H9 (cell line): Measurements from ENCODE around the gene MLPH. TPM values are rescaled to one million over a fixed set of nuclear protein-coding genes. Genes with fewer than 3 reads are reported as not detected.

Source experiments
- DNase-seq: peaks from one replicate; pipeline ENCODE4 v3.0.0-alpha.2; 2017
- H2AFZ ChIP-seq: one replicate; pipeline ENCODE4 v1.6.1; 2013; ENCODE audit warnings: mild to moderate bottlenecking, low read length, control low read depth, moderate library complexity
- H2AK5ac ChIP-seq: 2 replicates; pipeline ENCODE4 v1.6.1; 2013; ENCODE audit warnings: low read length, control low read depth, mixed read lengths; ENCODE audit not compliant: insufficient read length
- H2BK120ac ChIP-seq: one replicate; pipeline ENCODE4 v1.6.1; 2013; ENCODE audit warnings: low read depth, mild to moderate bottlenecking, low read length, control low read depth, inconsistent platforms; ENCODE audit not compliant: poor library complexity, severe bottlenecking
- H2BK12ac ChIP-seq: 2 replicates; pipeline ENCODE4 v1.6.1; 2013; ENCODE audit warnings: low read length, control low read depth, mixed read lengths, low read depth; ENCODE audit not compliant: insufficient read length
- H2BK15ac ChIP-seq: 2 replicates; pipeline ENCODE4 v1.6.1; 2013; ENCODE audit warnings: low read depth, low read length, control low read depth
- H2BK20ac ChIP-seq: one replicate; pipeline ENCODE4 v1.6.1; 2013; ENCODE audit warnings: low read depth, mild to moderate bottlenecking, low read length, control low read depth, inconsistent platforms; ENCODE audit not compliant: poor library complexity, severe bottlenecking
- H2BK5ac ChIP-seq: 2 replicates; pipeline ENCODE4 v1.6.1; 2013; ENCODE audit warnings: low read length, control low read depth, mixed read lengths; ENCODE audit not compliant: insufficient read length
- H3K14ac ChIP-seq: 2 replicates; pipeline ENCODE4 v1.6.1; 2013; ENCODE audit warnings: low read length, control low read depth; ENCODE audit not compliant: insufficient read depth
- H3K18ac ChIP-seq: 2 replicates; pipeline ENCODE4 v1.6.1; 2013; ENCODE audit warnings: low read depth, mild to moderate bottlenecking, mixed read lengths, low read length, control low read depth; ENCODE audit not compliant: insufficient read length
- H3K23ac ChIP-seq: 2 replicates; pipeline ENCODE4 v1.6.1; 2013; ENCODE audit warnings: low read length, control low read depth, mixed read lengths, low read depth; ENCODE audit not compliant: insufficient read length
- H3K23me2 ChIP-seq: 2 replicates; pipeline ENCODE4 v1.6.1; 2013; ENCODE audit warnings: low read depth, mild to moderate bottlenecking, mixed read lengths, low read length, control low read depth; ENCODE audit not compliant: insufficient read length, poor library complexity, severe bottlenecking
- H3K27ac ChIP-seq: 2 replicates; pipeline ENCODE4 v1.5.1; 2013; ENCODE audit warnings: low read length, control low read depth, mixed read lengths, low read depth; ENCODE audit not compliant: insufficient read length
- H3K27me3 ChIP-seq: 2 replicates; pipeline ENCODE4 v1.6.1; 2013; ENCODE audit warnings: low read length, control low read depth, inconsistent platforms; ENCODE audit not compliant: insufficient read depth
- H3K4ac ChIP-seq: 2 replicates; pipeline ENCODE4 v1.6.1; 2013; ENCODE audit warnings: low read depth, mild to moderate bottlenecking, control low read depth, inconsistent platforms, low read length, moderate library complexity
- H3K4me1 ChIP-seq: 2 replicates; pipeline ENCODE4 v1.6.1; 2013; ENCODE audit warnings: low read length, control low read depth, inconsistent platforms; ENCODE audit not compliant: insufficient read depth
- H3K4me2 ChIP-seq: 2 replicates; pipeline ENCODE4 v1.6.1; 2013; ENCODE audit warnings: low read length, control low read depth, mixed read lengths; ENCODE audit not compliant: insufficient read length, insufficient read depth
- H3K56ac ChIP-seq: 2 replicates; pipeline ENCODE4 v1.6.1; 2013; ENCODE audit warnings: low read depth, mild to moderate bottlenecking, mixed read lengths, low read length, control low read depth; ENCODE audit not compliant: insufficient read length
- H3K79me1 ChIP-seq: 2 replicates; pipeline ENCODE4 v1.6.1; 2013; ENCODE audit warnings: low read depth, mild to moderate bottlenecking, moderate library complexity, low read length, control low read depth, inconsistent platforms; ENCODE audit not compliant: insufficient read depth, poor library complexity, severe bottlenecking
- H3K79me2 ChIP-seq: 2 replicates; pipeline ENCODE4 v1.6.1; 2013; ENCODE audit warnings: low read length, control low read depth, inconsistent platforms; ENCODE audit not compliant: insufficient read depth
- H3K9ac ChIP-seq: 2 replicates; pipeline ENCODE4 v1.6.1; 2013; ENCODE audit warnings: low read length, control low read depth, mixed read lengths; ENCODE audit not compliant: insufficient read length; ENCODE audit errors: extremely low read depth
- H3K9me3 ChIP-seq: one replicate; pipeline ENCODE4 v1.6.1; 2013; ENCODE audit warnings: low read depth, low read length, inconsistent platforms; ENCODE audit not compliant: control insufficient read depth
- H3T11ph ChIP-seq: one replicate; pipeline ENCODE4 v1.6.1; 2013; ENCODE audit warnings: mild to moderate bottlenecking, low read length, control low read depth, inconsistent platforms
- H4K20me1 ChIP-seq: one replicate; pipeline ENCODE4 v1.6.1; 2013; ENCODE audit not compliant: control insufficient read depth, insufficient read length, insufficient read depth
- H4K5ac ChIP-seq: 2 replicates; pipeline ENCODE4 v1.6.1; 2013; ENCODE audit warnings: low read depth, mild to moderate bottlenecking, mixed read lengths, low read length, control low read depth; ENCODE audit not compliant: insufficient read length
- H4K8ac ChIP-seq: replicated peaks from 2 replicates; pipeline ENCODE4 v1.6.1; 2013; ENCODE audit warnings: low read length, control low read depth, mixed read lengths, low read depth; ENCODE audit not compliant: insufficient read length
- H4K91ac ChIP-seq: 2 replicates; pipeline ENCODE4 v1.6.1; 2013; ENCODE audit warnings: low read depth, mild to moderate bottlenecking, moderate library complexity, mixed read lengths, low read length, control low read depth; ENCODE audit not compliant: insufficient read length
- H3K27ac Mint-ChIP-seq, 3 experiments: 2 replicates in 2 of 3; 3 replicates in 1 of 3; pipeline ENCODE4 v1.8.0; 2020 to 2021; ENCODE audit warnings: mixed read lengths in 3 of 3, mild to moderate bottlenecking in 1 of 3, moderate library complexity in 1 of 3
- H3K27me3 Mint-ChIP-seq: 2 replicates; pipeline ENCODE4 v1.8.0; 2021; ENCODE audit warnings: low read depth, mild to moderate bottlenecking, moderate library complexity, mixed read lengths
- H3K36me3 Mint-ChIP-seq, 3 experiments: 2 replicates in 2 of 3; 3 replicates in 1 of 3; pipeline ENCODE4 v1.8.0; 2020 to 2021; ENCODE audit warnings: low read depth in 3 of 3, mixed read lengths in 3 of 3; ENCODE audit not compliant: insufficient read depth in 1 of 3
- H3K4me1 Mint-ChIP-seq, 2 experiments: 2 replicates each; pipeline ENCODE4 v1.8.0; 2020; ENCODE audit warnings: mixed read lengths in 2 of 2
- H3K4me3 Mint-ChIP-seq, 2 experiments: 2 replicates in 1 of 2; 3 replicates in 1 of 2; pipeline ENCODE4 v1.8.0; 2020 to 2021; ENCODE audit warnings: mild to moderate bottlenecking in 2 of 2, mixed read lengths in 2 of 2, moderate library complexity in 1 of 2
- H3K9me3 Mint-ChIP-seq, 2 experiments: 2 replicates in 1 of 2; 3 replicates in 1 of 2; pipeline ENCODE4 v1.8.0; 2020; ENCODE audit warnings: mild to moderate bottlenecking in 2 of 2, mixed read lengths in 2 of 2, moderate library complexity in 1 of 2
- WGBS: extraction: QIAGEN DNeasy Blood & Tissue Kit; methylation state at CpG from one replicate; pipeline ENCODE4 v1.1.7; 2013; ENCODE audit warnings: missing lambda C conversion rate, low lambda C conversion rate, mixed read lengths; ENCODE audit not compliant: insufficient read length; ENCODE audit errors: extremely low coverage; 5-methylcytosine and 5-hydroxymethylcytosine counted together
- total RNA-seq: library from RNA; stranded (reverse); gene quantifications from 2 replicates; pipeline ENCODE4 v1.2.1, GENCODE V29; 2021
- TF ChIP-seq, protein P1 (sequence below): fragments of 200-600 bp; sonication (generic); conservative IDR thresholded peaks from 3 replicates; pipeline ENCODE4 v1.8.0; 2021; ENCODE audit warnings: antibody characterized with exemption, mild to moderate bottlenecking

The MLPH gene
- total RNA-seq, 1 experiment from 2014 or later, result 3.4 TPM

- peaks cover 7% of the 10 kb centered on the region; the same call in 1 of the 2 replicates for H3K4me1 ChIP-seq
- no peak overlapping the region for H4K8ac ChIP-seq
- H2AFZ ChIP-seq, result no peak overlapping the region
- H3K4me3 Mint-ChIP-seq, result no peak overlapping the region
- no peak overlapping the region for H2BK20ac ChIP-seq
- no CpG with 5 or more reads among the region's 11 CpGs for WGBS
- H3K79me2 ChIP-seq, result no peaks in the 10 kb centered on the region
- H3K79me1 ChIP-seq, result no peaks in the 10 kb centered on the region
- H3K18ac ChIP-seq, result no peak overlapping the region
- H3K23ac ChIP-seq, result no peak overlapping the region
- DNase-seq, result no peak
- H4K91ac ChIP-seq, result no peak overlapping the region
- H3K9ac ChIP-seq, result no peak overlapping the region
- H4K20me1 ChIP-seq, result no peaks in the 10 kb centered on the region
- H2BK15ac ChIP-seq, result no peak overlapping the region
- H3K56ac ChIP-seq, result no peak overlapping the region
- H4K5ac ChIP-seq, result no peak overlapping the region
- no peak overlapping the region for H3K27ac ChIP-seq
- H3K4me2 ChIP-seq, result no peak overlapping the region
- H3K27me3 ChIP-seq, result no peaks in the 10 kb centered on the region
- no peaks in the 10 kb centered on the region for H3K9me3 ChIP-seq
- TF ChIP-seq, protein P1, sequence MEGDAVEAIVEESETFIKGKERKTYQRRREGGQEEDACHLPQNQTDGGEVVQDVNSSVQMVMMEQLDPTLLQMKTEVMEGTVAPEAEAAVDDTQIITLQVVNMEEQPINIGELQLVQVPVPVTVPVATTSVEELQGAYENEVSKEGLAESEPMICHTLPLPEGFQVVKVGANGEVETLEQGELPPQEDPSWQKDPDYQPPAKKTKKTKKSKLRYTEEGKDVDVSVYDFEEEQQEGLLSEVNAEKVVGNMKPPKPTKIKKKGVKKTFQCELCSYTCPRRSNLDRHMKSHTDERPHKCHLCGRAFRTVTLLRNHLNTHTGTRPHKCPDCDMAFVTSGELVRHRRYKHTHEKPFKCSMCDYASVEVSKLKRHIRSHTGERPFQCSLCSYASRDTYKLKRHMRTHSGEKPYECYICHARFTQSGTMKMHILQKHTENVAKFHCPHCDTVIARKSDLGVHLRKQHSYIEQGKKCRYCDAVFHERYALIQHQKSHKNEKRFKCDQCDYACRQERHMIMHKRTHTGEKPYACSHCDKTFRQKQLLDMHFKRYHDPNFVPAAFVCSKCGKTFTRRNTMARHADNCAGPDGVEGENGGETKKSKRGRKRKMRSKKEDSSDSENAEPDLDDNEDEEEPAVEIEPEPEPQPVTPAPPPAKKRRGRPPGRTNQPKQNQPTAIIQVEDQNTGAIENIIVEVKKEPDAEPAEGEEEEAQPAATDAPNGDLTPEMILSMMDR, result no peak
- no peaks in the 10 kb centered on the region for H3K36me3 Mint-ChIP-seq
- H3K27me3 Mint-ChIP-seq, result peaks cover 41% of the 10 kb centered on the region
- H3K9me3 Mint-ChIP-seq, result no peaks in the 10 kb centered on the region; a peak in 1 of 5 replicates
- H3K4ac ChIP-seq, result no peak overlapping the region
- no peak overlapping the region for H2BK120ac ChIP-seq
- H2BK12ac ChIP-seq, result no peak overlapping the region
- peaks cover 15% of the 10 kb centered on the region in 2 experiments for H3K4me1 Mint-ChIP-seq
- no peak overlapping the region for H2BK5ac ChIP-seq
- no peak overlapping the region for H3T11ph ChIP-seq
- H2AK5ac ChIP-seq, result no peak overlapping the region
- no peaks in the 10 kb centered on the region for H3K23me2 ChIP-seq
- H3K27ac Mint-ChIP-seq, result no peak overlapping the region; a peak in 1 of 7 replicates
- H3K14ac ChIP-seq, result no peak overlapping the region
These were observed 39.6 kb upstream of the MLPH start for GRCh38 chr2:237447496-237447895.
